WTC11 (cell line): ENCODE measurements around the gene DYRK1A.

ENCODE experiments used
- ATF2 ChIP-seq: sonication (generic); formaldehyde crosslinking; IDR thresholded peaks from 2 replicates; pipeline ENCODE4 v1.8.1; 2022; ENCODE audit warnings: low read depth, missing genetic modification reagents, borderline replicate concordance
- CREB1 ChIP-seq: sonication (generic); formaldehyde crosslinking; IDR thresholded peaks from 2 replicates; pipeline ENCODE4 v1.8.0; 2023; ENCODE audit warnings: mild to moderate bottlenecking, missing genetic modification reagents
- CTCF ChIP-seq: fragments of 200-600 bp; IDR thresholded peaks from 2 replicates; pipeline ENCODE4 v1.8.0; 2022; ENCODE audit warnings: antibody characterized with exemption
- E2F4 ChIP-seq: sonication (generic); formaldehyde crosslinking; IDR thresholded peaks from 2 replicates; pipeline ENCODE4 v1.8.1; 2022; ENCODE audit warnings: low read depth, mild to moderate bottlenecking, moderate library complexity, missing genetic modification reagents, borderline replicate concordance
- GTF2I ChIP-seq: fragments of 250-450 bp; sonication (Bioruptor Pico); conservative IDR thresholded peaks from 2 replicates; pipeline ENCODE4 v1.4.0; 2021; ENCODE audit warnings: mild to moderate bottlenecking
- NFYB ChIP-seq: sonication (generic); formaldehyde crosslinking; conservative IDR thresholded peaks from 2 replicates; pipeline ENCODE4 v1.8.0; 2022; ENCODE audit warnings: low read depth, missing genetic modification reagents
- NR3C1 ChIP-seq: sonication (generic); formaldehyde crosslinking; conservative IDR thresholded peaks from 2 replicates; pipeline ENCODE4 v1.8.1; 2023; ENCODE audit warnings: low read depth, mild to moderate bottlenecking, missing genetic modification reagents
- TEAD4 ChIP-seq: sonication (generic); formaldehyde crosslinking; IDR thresholded peaks from 2 replicates; pipeline ENCODE4 v1.8.0; 2022; ENCODE audit warnings: mild to moderate bottlenecking, missing genetic modification reagents
- TF ChIP-seq, protein P1 (sequence below): sonication (generic); formaldehyde crosslinking; IDR thresholded peaks from 2 replicates; pipeline ENCODE4 v1.8.0; 2022; ENCODE audit warnings: mild to moderate bottlenecking, missing genetic modification reagents

- TF ChIP-seq GTF2I (CRISPR knock-in tag) (no peak), E2F4 (CRISPR knock-in tag) (no peak), ATF2 (CRISPR knock-in tag) (no peak), NFYB (CRISPR knock-in tag) (no peak), CTCF (no peak), TEAD4 (CRISPR knock-in tag) (no peak), CREB1 (CRISPR knock-in tag) (no peak), NR3C1 (CRISPR knock-in tag) (no peak)
- TF ChIP-seq, protein P1, sequence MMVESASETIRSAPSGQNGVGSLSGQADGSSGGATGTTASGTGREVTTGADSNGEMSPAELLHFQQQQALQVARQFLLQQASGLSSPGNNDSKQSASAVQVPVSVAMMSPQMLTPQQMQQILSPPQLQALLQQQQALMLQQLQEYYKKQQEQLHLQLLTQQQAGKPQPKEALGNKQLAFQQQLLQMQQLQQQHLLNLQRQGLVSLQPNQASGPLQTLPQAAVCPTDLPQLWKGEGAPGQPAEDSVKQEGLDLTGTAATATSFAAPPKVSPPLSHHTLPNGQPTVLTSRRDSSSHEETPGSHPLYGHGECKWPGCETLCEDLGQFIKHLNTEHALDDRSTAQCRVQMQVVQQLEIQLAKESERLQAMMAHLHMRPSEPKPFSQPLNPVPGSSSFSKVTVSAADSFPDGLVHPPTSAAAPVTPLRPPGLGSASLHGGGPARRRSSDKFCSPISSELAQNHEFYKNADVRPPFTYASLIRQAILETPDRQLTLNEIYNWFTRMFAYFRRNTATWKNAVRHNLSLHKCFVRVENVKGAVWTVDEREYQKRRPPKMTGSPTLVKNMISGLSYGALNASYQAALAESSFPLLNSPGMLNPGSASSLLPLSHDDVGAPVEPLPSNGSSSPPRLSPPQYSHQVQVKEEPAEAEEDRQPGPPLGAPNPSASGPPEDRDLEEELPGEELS (CRISPR knock-in tag) = no peak
Measured at GRCh38 chr21:37496972-37497371, 130.4 kb downstream of the DYRK1A start.
